H1 (cell line): Measurements from ENCODE around the gene PLLP. TPM values are rescaled to one million over a fixed set of nuclear protein-coding genes. Genes with fewer than 3 reads are reported as not detected.

Source experiments
- CTCF ChIA-PET: fragments of 300-600 bp; sonication (Branson Sonifier 250); formaldehyde crosslinking; loops from one replicate; lab custom pipeline; 2021; ENCODE audit not compliant: partially characterized antibody; lab: Charles Lee
- POLR2A ChIA-PET: fragments of 300-600 bp; sonication (Branson Sonifier 250); formaldehyde crosslinking; loops from one replicate; lab custom pipeline; 2021; ENCODE audit warnings: inconsistent platforms; ENCODE audit not compliant: partially characterized antibody; lab: Charles Lee
- DNase-seq, 2 experiments: peaks; one replicate each; pipeline versions ENCODE4 v3.0.0 to v3.0.0-alpha.2; 2010 to 2022; ENCODE audit warnings: low spot score in 2 of 2, low read depth in 1 of 2, mixed read lengths in 1 of 2
- FAIRE-seq: peaks from 2 replicates; lab custom pipeline; 2011; peaks lifted over from hg19 to GRCh38; lab: Jason Lieb, UNC
- H2AFZ ChIP-seq: 2 replicates; pipeline ENCODE4 v1.8.1; 2012; ENCODE audit warnings: low read length, inconsistent platforms
- H2AK5ac ChIP-seq: 2 replicates; pipeline ENCODE4 v1.6.1; 2013; ENCODE audit warnings: low read depth, low read length
- H2BK120ac ChIP-seq: replicated peaks from 2 replicates; pipeline ENCODE3; 2013; ENCODE audit warnings: low read depth, low read length, inconsistent platforms
- H2BK12ac ChIP-seq: 2 replicates; pipeline ENCODE4 v1.6.1; 2013; ENCODE audit warnings: low read depth, low read length
- H2BK15ac ChIP-seq: 2 replicates; pipeline ENCODE4 v1.6.1; 2013; ENCODE audit warnings: low read length
- H2BK20ac ChIP-seq: 2 replicates; pipeline ENCODE4 v1.6.1; 2013; ENCODE audit warnings: low read length
- H2BK5ac ChIP-seq: 2 replicates; pipeline ENCODE4 v1.6.1; 2013; ENCODE audit warnings: low read depth, low read length
- H3K14ac ChIP-seq: 2 replicates; pipeline ENCODE4 v1.6.1; 2013; ENCODE audit warnings: inconsistent platforms; ENCODE audit not compliant: insufficient read length
- H3K18ac ChIP-seq: 2 replicates; pipeline ENCODE4 v1.6.1; 2013; ENCODE audit warnings: low read length; ENCODE audit errors: extremely low read depth
- H3K23ac ChIP-seq: 2 replicates; pipeline ENCODE4 v1.6.1; 2013; ENCODE audit warnings: inconsistent platforms; ENCODE audit not compliant: insufficient read length
- H3K23me2 ChIP-seq: 2 replicates; pipeline ENCODE4 v1.6.1; 2013; ENCODE audit warnings: low read depth, low read length
- H3K27ac ChIP-seq: 2 replicates; pipeline ENCODE4 v1.6.1; 2011; ENCODE audit warnings: low read depth, low read length, inconsistent platforms
- H3K27me3 ChIP-seq, 4 experiments: replicated peaks in 1 of 4; 1 replicate in 1 of 4; 2 replicates in 3 of 4; pipeline versions ENCODE4 v1.6.1 to v1.8.1; 2011 to 2013; ENCODE audit warnings: low read length in 3 of 4, mild to moderate bottlenecking in 3 of 4, inconsistent platforms in 2 of 4, mixed read lengths in 2 of 4, moderate library complexity in 1 of 4; ENCODE audit not compliant: control insufficient read depth in 3 of 4, insufficient read depth in 3 of 4; ENCODE audit errors: extremely low read depth in 1 of 4
- H3K36me3 ChIP-seq, 4 experiments: 2 replicates each; pipeline versions ENCODE4 v1.6.1 to v1.8.1; 2011 to 2013; ENCODE audit warnings: mild to moderate bottlenecking in 4 of 4, low read length in 3 of 4, moderate library complexity in 2 of 4, control low read depth in 1 of 4, inconsistent platforms in 1 of 4; ENCODE audit not compliant: insufficient read depth in 4 of 4, control insufficient read depth in 2 of 4
- H3K4ac ChIP-seq: replicated peaks from 2 replicates; pipeline ENCODE3; 2013; ENCODE audit warnings: low read length, low read depth, mixed read lengths, inconsistent platforms; ENCODE audit not compliant: insufficient read length
- H3K4me1 ChIP-seq, 4 experiments: replicated peaks in 1 of 4; 1 replicate in 1 of 4; 2 replicates in 3 of 4; pipeline versions ENCODE4 v1.6.1 to v1.8.1; 2011 to 2013; ENCODE audit warnings: low read length in 3 of 4, inconsistent platforms in 2 of 4, mixed read lengths in 1 of 4; ENCODE audit not compliant: insufficient read depth in 4 of 4, control insufficient read depth in 3 of 4
- H3K4me2 ChIP-seq, 2 experiments: 2 replicates each; pipeline versions ENCODE4 v1.6.1 to v1.8.1; 2011 to 2013; ENCODE audit warnings: low read depth in 2 of 2, low read length in 2 of 2, control low read depth in 1 of 2, inconsistent platforms in 1 of 2, mild to moderate bottlenecking in 1 of 2; ENCODE audit not compliant: insufficient read depth in 1 of 2
- H3K4me3 ChIP-seq, 4 experiments: fragments of 200-600, 300-600 bp in 1 of 4; sonication (generic), shearing (Covaris generic), sonication (Bioruptor Twin) in 1 of 4; 2 replicates each; pipeline versions ENCODE4 v1.5.1 to v1.8.1; 2011 to 2016; ENCODE audit warnings: low read length in 4 of 4, low read depth in 3 of 4, control low read depth in 2 of 4, inconsistent platforms in 2 of 4, mild to moderate bottlenecking in 2 of 4, mixed read lengths in 1 of 4, moderate library complexity in 1 of 4; ENCODE audit not compliant: insufficient read depth in 2 of 4; ENCODE audit errors: extremely low read depth in 1 of 4
- H3K56ac ChIP-seq: replicated peaks from 2 replicates; pipeline ENCODE3; 2013; ENCODE audit warnings: low read depth, mild to moderate bottlenecking, mixed read lengths, low read length, inconsistent platforms; ENCODE audit not compliant: insufficient read length
- H3K79me1 ChIP-seq: 2 replicates; pipeline ENCODE4 v1.6.1; 2013; ENCODE audit warnings: low read depth, low read length, control low read depth
- H3K79me2 ChIP-seq, 2 experiments: 2 replicates each; pipeline versions ENCODE4 v1.6.1 to v1.8.1; 2012 to 2013; ENCODE audit warnings: low read length in 2 of 2, mild to moderate bottlenecking in 2 of 2, inconsistent platforms in 1 of 2; ENCODE audit not compliant: insufficient read depth in 2 of 2, control insufficient read depth in 1 of 2
- H3K9ac ChIP-seq, 4 experiments: replicated peaks in 1 of 4; 1 replicate in 1 of 4; 2 replicates in 3 of 4; pipeline versions ENCODE4 v1.6.1 to v1.8.1; 2011 to 2013; ENCODE audit warnings: low read depth in 3 of 4, low read length in 3 of 4, control low read depth in 2 of 4, mild to moderate bottlenecking in 2 of 4, moderate library complexity in 2 of 4, inconsistent platforms in 1 of 4; ENCODE audit errors: extremely low read depth in 1 of 4
- H3K9me3 ChIP-seq, 2 experiments: 2 replicates each; pipeline versions ENCODE4 v1.6.1 to v1.8.1; 2012 to 2013; ENCODE audit warnings: mild to moderate bottlenecking in 2 of 2, moderate library complexity in 2 of 2, control low read depth in 1 of 2, inconsistent platforms in 1 of 2, low read depth in 1 of 2, low read length in 1 of 2, mixed read lengths in 1 of 2; ENCODE audit not compliant: insufficient read depth in 2 of 2
- H4K20me1 ChIP-seq, 2 experiments: replicated peaks in 1 of 2; 2 replicates each; pipeline versions ENCODE3 to v1.8.1; 2011 to 2013; ENCODE audit warnings: inconsistent platforms in 2 of 2, low read length in 2 of 2, mild to moderate bottlenecking in 1 of 2; ENCODE audit not compliant: insufficient read depth in 2 of 2, control insufficient read depth in 1 of 2
- H4K5ac ChIP-seq: 2 replicates; pipeline ENCODE4 v1.6.1; 2013; ENCODE audit warnings: low read length, low read depth, mixed read lengths, inconsistent platforms; ENCODE audit not compliant: insufficient read length
- H4K8ac ChIP-seq: 2 replicates; pipeline ENCODE4 v1.8.0; 2013; ENCODE audit warnings: mild to moderate bottlenecking, moderate library complexity, low read length, inconsistent platforms; ENCODE audit not compliant: insufficient read depth; ENCODE audit errors: extremely low read depth
- H4K91ac ChIP-seq: replicated peaks from 2 replicates; pipeline ENCODE3; 2013; ENCODE audit warnings: low read length, mixed read lengths, inconsistent platforms; ENCODE audit not compliant: insufficient read length
- CTBP2 ChIP-seq: IDR thresholded peaks from 2 replicates; pipeline ENCODE4 v1.7.0; 2011; ENCODE audit warnings: borderline replicate concordance, mild to moderate bottlenecking, moderate library complexity, mixed read lengths, low read length; ENCODE audit not compliant: insufficient read depth, insufficient read length
- KDM5A ChIP-seq: fragments of 200-600 bp; IDR thresholded peaks from 2 replicates; pipeline ENCODE4 v1.7.1; 2012; ENCODE audit warnings: mild to moderate bottlenecking, low read length, inconsistent platforms, mixed read lengths
- NANOG ChIP-seq: IDR thresholded peaks from 2 replicates; pipeline ENCODE4 v1.6.1; 2011; ENCODE audit warnings: low read length, low read depth, mild to moderate bottlenecking, inconsistent platforms; ENCODE audit not compliant: insufficient read depth, poor library complexity, severe bottlenecking
- PHF8 ChIP-seq: fragments of 200-600 bp; sonication (generic); conservative IDR thresholded peaks from 2 replicates; pipeline ENCODE4 v1.7.1; 2012; ENCODE audit warnings: low read depth, mild to moderate bottlenecking, inconsistent platforms, low read length, moderate library complexity
- RFX5 ChIP-seq: IDR thresholded peaks from 2 replicates; pipeline ENCODE4 v1.6.1; 2011; ENCODE audit warnings: low read depth, low read length, improper control_type of control experiment, borderline replicate concordance
- SIN3A ChIP-seq, 2 experiments: IDR thresholded peaks in 1 of 2; conservative IDR thresholded peaks in 1 of 2; 2 replicates each; pipeline ENCODE4 v1.6.1; 2011 to 2012; ENCODE audit warnings: low read length in 2 of 2, improper control_type of control experiment in 1 of 2, low read depth in 1 of 2, mild to moderate bottlenecking in 1 of 2
- TBP ChIP-seq: IDR thresholded peaks from 2 replicates; pipeline ENCODE4 v1.6.1; 2011; ENCODE audit warnings: low read depth, low read length, improper control_type of control experiment
- WGBS, 2 experiments: shearing (Covaris generic) in 1 of 2; methylation state at CpG; one replicate each; pipeline versions ENCODE4 v1.1.6 to v1.1.7; 2013 to 2015; ENCODE audit warnings: low lambda C conversion rate in 2 of 2, mixed read lengths in 2 of 2, inconsistent platforms in 1 of 2, low coverage in 1 of 2, missing lambda C conversion rate in 1 of 2; ENCODE audit not compliant: insufficient replicate concordance in 2 of 2, insufficient coverage in 1 of 2, insufficient read length in 1 of 2; ENCODE audit errors: extremely low coverage in 1 of 2, missing lambda C conversion rate in 1 of 2; 5-methylcytosine and 5-hydroxymethylcytosine counted together
- polyA plus RNA-seq, 7 experiments: library from polyadenylated mRNA; depleted of rRNA in 3 of 7; stranded (reverse) in 5 of 7; unstranded in 2 of 7; fragments of >200 nt in 5 of 7; fragments of 200-250 nt in 2 of 7; gene quantifications; 1 replicate in 5 of 7; 2 replicates in 1 of 7; 4 replicates in 1 of 7; pipeline versions ENCODE4 v1.2.1 to v1.2.3, GENCODE V29; 2011 to 2013; ENCODE audit warnings: missing spikeins in 2 of 7, mixed read lengths in 2 of 7
- total RNA-seq: library from RNA; stranded (reverse); fragmentation: NEBNext Ultra II Directional; extraction: Animal tissue kit (Norgen Biotek cat#: 25700); gene quantifications from 2 replicates; pipeline ENCODE4 v1.2.1, GENCODE V29; 2021
- TF ChIP-seq, protein P1 (sequence below), 3 experiments: IDR thresholded peaks; 1 replicate in 2 of 3; 2 replicates in 1 of 3; pipeline versions ENCODE4 v1.5.1 to v1.6.1; 2011; ENCODE audit warnings: low read length in 3 of 3, mild to moderate bottlenecking in 3 of 3, inconsistent platforms in 2 of 3, low read depth in 1 of 3, moderate library complexity in 1 of 3; ENCODE audit not compliant: insufficient read depth in 1 of 3; ENCODE audit errors: control extremely low read depth in 1 of 3

PLLP gene
- total and polyA plus RNA-seq, 2 of the 8 experiments (the other 6 are each of a cell fraction or from before 2014, with no cell fraction given): 2.9 to 10.6 TPM

DNA sequence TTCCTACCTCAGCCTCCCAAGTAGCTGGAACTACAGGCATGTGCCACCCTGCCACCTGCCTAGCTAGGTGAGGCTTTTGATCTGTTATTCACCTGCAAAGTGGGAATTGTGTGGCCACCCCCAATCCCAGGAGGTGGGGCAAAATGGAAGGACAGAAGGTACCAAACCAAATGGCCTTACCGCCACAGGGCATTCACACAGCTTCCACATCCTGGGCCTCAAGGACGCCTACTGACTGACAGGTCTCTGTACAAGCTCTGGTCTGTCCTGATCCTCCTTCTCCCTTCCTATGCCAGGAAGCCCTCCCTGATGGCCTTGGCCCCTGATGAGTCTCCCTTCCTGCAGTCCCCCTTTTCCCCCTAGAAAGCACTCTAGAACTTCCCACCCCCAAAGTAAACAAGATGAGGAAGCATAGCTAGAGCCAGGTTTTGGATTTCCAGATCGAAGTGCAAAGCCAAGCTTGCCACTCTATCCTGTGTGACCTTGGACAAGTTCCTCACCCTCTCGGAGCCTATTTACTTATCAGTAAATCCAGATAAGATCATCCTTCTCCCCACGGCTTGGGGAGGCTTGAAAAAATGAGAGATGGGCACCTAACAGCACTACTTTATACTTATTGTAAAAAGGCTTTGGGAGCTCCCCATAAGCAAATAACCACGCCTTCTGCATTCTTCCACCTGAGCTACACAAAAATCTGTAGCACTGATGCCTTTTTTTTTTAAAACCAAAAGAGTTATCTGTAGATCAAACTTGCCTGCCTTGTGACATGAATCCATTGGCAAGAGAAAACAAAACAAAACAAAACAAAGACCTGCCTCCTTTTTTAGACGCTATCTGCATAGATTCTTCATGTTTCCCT, 4.5 kb downstream of the PLLP start:
- Histone ChIP-seq H3K4ac (no peak overlapping the region), H3K79me2 (no peaks in the 10 kb centered on the region), H4K91ac (no peak overlapping the region), H4K8ac (no peak overlapping the region), H3K27me3 (peaks cover 9 to 24% (median 22%) of the 10 kb centered on the region in 4 experiments; a peak in 6 of 7 replicates), H3K23ac (no peak overlapping the region), H3K56ac (no peak overlapping the region), H2BK20ac (no peak overlapping the region), H3K14ac (no peak overlapping the region), H2AK5ac (no peak overlapping the region), H3K4me2 (no peak overlapping the region), H4K5ac (no peak overlapping the region), H2BK120ac (no peak overlapping the region), H3K18ac (no peak overlapping the region), H2AFZ (no peak overlapping the region), H3K27ac (no peak overlapping the region), H3K79me1 (no peaks in the 10 kb centered on the region), H4K20me1 (no peaks in the 10 kb centered on the region), H2BK5ac (no peak overlapping the region), H3K23me2 (peaks cover 7% of the 10 kb centered on the region), H3K4me3 (no peak overlapping the region), H3K9me3 (no peaks in the 10 kb centered on the region), H2BK15ac (no peak overlapping the region), H3K9ac (no peak overlapping the region), H3K4me1 (peaks cover 0 to 8% (median 4%) of the 10 kb centered on the region in 4 experiments; a peak in 5 of 7 replicates), H2BK12ac (no peak overlapping the region), H3K36me3 (no peaks in the 10 kb centered on the region; a peak in 2 of 8 replicates)
- CTCF ChIA-PET: interaction anchor here (1.2 to 1.4 kb wide), 2 partner anchors 8 to 196 kb away, joined by 4 read pairs; no protein-coding TSS in a partner anchor
- FAIRE-seq (no peak), DNase-seq (no peak)
- WGBS, 2 experiments: 79% methylated on average over 7 of the region's 7 CpGs; no CpG with 5 or more reads in 1 of the 2 experiments
- POLR2A ChIA-PET: interaction anchor here (1.0 kb wide), 1 partner anchor 35 kb away, joined by 4 read pairs; the partner anchor contains the start of gene ARL2BP
- no peak for TF ChIP-seq KDM5A
- TF ChIP-seq SIN3A (conservative IDR thresholded peaks at IDR 0.05 in 1 of 2, IDR thresholded peaks at IDR 0.05 in 1 of 2; ENCODE audit: low read depth in 1 of 2, low read length in 2 of 2): no peak
- TF ChIP-seq, protein P1, sequence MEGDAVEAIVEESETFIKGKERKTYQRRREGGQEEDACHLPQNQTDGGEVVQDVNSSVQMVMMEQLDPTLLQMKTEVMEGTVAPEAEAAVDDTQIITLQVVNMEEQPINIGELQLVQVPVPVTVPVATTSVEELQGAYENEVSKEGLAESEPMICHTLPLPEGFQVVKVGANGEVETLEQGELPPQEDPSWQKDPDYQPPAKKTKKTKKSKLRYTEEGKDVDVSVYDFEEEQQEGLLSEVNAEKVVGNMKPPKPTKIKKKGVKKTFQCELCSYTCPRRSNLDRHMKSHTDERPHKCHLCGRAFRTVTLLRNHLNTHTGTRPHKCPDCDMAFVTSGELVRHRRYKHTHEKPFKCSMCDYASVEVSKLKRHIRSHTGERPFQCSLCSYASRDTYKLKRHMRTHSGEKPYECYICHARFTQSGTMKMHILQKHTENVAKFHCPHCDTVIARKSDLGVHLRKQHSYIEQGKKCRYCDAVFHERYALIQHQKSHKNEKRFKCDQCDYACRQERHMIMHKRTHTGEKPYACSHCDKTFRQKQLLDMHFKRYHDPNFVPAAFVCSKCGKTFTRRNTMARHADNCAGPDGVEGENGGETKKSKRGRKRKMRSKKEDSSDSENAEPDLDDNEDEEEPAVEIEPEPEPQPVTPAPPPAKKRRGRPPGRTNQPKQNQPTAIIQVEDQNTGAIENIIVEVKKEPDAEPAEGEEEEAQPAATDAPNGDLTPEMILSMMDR (IDR thresholded peaks at IDR 0.05; ENCODE audit: control extremely low read depth in 1 of 3, insufficient read depth in 1 of 3, low read depth in 1 of 3, low read length in 3 of 3): no peak
- no peak for TF ChIP-seq NANOG
- TF ChIP-seq PHF8: no peak
- no peak for TF ChIP-seq CTBP2
- no peak for TF ChIP-seq TBP
- TF ChIP-seq RFX5: no peak
